Embryonic facial prominence (tissue), 1 donor: ENCODE measurements around the gene PQBP1.

Experiments
- DNase-seq: peaks from one replicate; pipeline ENCODE4 v3.0.0-alpha.2; 2016; ENCODE audit errors: extremely low spot score

The PQBP1 gene

DNA sequence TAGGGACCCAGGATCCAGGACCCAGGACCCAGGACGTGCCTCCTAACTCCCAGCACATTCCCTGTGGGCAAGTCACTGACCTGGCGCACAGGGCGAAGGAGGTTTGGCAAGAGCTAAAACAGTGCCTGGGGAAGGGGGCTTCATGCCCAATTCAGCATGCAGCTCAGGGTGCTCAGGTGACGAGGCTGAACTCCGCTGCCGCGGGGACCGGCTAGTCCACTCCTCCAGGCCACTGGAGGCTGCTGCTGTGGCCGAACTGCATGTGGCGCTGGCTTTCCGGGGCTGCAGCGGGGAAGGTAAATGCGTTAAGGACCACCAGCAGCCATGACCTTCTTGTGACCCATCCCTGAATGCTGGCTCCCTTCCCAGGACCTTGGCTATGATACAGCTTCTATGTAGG lies 26.0 kb downstream of the PQBP1 start:
- DNase-seq = no peak

DNA sequence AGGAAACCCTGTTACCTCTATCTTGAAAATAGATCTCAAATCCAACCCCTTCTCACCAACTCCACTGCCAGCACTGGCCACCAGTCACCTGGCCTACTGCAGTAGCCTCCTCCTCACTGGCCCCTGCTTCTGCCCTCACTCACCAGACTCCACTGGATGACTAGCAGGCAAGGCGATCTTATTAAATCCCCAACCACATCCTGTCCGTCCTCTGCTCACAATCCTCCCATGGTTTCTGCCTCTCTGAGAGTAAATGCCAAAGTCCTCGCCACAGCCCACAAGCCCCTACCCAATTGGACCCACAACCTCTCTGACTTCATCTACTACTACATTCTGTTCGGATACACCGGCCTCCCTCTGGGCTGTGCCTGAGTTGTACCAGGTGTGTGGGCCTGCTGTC lies 26.5 kb downstream of the PQBP1 start:
- DNase-seq = no peak

DNA sequence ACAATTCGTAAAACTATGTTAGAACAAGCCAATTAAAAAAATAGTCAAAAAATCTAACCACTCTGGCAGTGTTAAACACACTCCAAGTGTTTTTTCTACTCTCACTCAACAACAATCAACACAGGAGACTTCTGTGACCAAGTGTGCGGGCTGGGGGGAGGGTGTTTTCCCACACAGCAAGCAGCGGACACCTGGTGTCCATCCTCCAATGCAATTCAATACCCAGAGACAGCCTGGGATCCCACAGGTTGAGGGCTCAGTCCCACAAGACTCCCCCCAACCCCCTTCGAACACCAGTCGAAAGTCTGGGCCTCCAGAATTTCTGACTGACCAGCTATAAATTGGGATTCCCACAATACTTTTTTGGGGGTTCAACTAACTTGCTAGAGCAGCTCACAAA lies 29.4 kb downstream of the PQBP1 start:
- no peak for DNase-seq

DNA sequence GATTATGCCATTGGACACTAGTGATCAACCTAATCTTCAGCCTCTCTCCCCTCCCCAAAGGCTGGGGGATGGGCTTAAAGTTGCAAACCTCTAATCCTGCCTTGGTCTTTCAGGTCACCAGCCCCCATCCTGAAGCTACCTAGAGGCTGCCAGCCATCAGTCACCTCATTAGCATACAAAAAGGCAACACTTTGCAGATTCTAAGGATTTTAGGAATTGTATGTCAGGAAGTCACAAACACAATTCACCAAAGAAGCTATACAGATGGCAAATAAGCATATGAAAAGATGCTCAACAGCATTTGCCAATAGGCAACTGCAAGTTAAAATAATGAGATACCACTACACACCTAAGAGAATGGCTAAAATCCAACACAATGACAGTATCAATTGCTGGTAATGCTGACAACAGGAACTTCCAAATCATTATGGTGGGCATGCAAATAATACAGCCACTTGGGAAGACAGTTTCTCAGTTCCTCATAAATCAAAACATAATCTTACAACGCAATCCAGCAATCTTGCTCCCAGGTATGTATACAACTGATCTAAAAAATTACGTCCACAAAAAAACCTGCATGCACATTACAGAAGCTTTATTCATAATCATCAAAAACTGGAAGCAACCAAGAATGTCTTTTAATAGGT lies 30.1 kb downstream of the PQBP1 start:
- DNase-seq = no peak

DNA sequence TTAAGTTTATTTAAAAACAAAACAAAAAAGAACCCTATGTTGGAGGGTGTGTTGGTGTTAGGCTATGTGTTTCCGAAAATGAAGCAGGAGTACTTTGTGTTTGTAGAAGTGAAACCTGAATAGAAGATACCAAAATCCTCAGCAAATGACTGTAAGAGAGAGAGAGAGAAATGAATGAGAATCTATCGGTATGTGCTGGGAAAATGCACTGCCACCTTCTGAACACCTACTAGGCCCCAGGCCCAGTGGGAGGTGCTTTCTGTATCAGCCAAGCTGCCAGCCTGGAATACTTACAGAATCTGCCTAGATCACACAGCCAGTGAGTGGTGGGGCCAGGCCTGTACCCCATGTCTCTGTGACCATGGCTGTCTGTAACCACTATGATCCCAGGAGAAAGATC lies 36.0 kb downstream of the PQBP1 start:
- no peak for DNase-seq

DNA sequence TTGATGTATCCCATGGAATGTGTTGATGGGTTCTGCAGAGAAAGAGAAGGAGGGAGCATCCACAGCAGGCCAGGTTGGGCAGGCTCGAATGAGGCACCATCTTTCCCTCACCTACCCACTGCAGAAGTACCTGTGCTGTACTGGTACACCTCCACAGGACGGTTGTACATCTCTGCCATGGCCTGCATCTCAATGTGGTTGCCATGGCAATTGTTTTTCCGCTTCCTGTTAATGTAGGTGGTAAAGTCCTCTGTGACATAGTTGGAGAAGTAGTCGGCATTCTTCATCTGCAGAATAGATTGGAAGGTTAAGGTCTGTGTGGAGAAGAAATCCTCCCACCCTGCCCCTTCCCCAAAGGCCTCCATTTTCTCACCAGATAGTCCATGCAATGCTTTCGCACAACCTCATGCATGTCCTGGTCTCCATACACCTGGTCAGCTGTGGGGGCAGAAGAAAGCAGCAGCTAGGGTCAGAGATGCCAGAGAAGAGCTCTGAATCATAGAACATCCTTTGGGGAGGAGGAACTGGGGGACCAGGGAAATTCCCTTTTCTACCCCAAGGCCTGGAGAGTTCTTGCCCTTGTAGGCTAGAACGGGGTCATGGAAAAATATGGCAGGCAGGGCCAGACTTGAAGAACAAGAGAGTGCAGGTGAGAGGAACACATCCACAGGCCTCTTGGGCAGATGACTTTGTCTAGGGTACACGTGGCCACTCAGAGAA lies 37.0 kb downstream of the PQBP1 start:
- no peak for DNase-seq

DNA sequence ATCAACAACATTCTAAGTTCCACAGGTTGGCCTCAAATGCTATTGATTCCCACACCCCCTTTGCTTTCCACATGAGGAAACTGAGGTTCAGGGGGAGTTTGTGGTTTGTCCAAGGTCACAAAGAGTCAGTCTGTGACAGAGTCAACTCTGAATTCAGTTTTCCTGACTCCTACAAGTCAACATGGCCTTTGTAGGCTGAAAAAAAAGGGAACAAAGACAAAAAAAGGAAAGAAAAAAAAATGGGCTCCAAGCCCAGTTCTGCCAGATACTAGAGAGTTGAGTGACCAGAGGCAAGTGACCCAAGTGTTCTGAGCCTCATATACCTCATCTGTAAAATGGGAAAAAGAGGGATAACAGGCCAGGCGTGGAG lies 37.6 kb downstream of the PQBP1 start:
- DNase-seq = no peak

DNA sequence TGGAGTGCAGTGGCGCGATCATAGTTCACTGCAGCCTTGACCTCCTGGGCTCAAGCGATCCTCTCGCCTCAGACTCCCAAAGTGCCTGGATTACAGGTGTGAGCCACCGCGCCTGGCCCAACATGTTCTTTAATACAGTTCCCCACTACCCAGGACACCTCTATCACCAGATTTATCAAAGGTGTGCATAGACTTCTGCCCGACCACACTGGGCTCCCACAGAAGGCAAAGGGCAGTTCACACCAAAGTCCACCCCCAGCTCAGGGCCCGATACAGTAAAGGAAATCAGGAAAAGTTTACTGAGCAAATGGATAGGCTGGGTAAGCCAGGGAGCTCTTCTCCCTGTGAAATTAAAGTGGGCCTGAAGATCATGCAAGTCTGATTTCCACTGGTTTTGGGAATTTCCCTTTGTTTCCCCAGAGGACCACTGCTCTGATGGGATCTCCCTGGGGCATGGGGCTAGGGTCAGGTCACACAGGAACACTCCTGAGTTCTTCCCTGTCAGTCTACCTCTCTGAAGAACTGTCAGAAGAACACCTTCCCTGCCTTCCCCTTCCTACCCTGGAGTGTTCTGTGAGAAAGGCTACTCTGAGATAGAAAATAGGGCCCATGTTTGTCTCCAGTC lies 38.8 kb downstream of the PQBP1 start:
- no peak for DNase-seq

DNA sequence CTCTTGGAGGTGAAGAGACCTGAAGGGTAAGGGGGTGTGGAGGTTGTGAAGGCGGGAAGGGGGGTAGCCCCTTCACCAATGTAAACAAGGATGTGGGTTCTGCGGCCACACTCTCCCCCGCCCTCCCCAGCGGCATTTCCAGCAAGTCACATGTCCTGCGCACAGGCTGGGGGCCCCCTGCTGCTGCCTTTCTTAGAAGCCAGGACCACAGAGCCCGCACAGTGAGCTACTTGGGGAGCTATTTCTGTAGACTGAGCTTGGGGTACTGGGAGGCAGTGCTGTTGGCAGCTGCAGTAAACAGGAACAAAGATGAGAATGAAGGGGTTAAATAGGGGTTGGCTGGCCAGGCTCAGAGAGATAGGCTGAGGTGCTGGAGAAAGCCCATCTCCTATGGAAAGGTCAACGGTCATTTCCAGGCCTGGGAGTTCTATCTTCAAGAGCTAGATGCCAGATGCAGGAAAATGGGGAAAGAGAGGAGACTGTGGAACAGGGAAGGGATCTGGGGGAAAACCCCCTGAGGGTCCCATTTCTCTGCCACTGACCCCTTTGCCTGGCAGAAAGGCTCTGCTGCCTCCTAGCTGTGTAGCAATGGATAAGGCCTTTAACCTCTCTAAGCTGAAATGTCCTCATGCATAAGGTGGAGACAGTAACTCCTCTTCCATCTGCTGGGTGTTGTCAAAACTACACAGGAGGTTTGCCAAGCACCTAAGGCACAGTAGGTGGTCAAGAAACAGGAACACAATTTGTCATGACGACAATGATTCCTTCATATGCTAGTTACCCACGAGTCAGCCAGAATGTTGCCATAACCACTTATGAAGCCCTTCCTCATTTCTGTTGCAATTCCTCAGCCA lies 39.6 kb downstream of the PQBP1 start:
- DNase-seq = no peak

DNA sequence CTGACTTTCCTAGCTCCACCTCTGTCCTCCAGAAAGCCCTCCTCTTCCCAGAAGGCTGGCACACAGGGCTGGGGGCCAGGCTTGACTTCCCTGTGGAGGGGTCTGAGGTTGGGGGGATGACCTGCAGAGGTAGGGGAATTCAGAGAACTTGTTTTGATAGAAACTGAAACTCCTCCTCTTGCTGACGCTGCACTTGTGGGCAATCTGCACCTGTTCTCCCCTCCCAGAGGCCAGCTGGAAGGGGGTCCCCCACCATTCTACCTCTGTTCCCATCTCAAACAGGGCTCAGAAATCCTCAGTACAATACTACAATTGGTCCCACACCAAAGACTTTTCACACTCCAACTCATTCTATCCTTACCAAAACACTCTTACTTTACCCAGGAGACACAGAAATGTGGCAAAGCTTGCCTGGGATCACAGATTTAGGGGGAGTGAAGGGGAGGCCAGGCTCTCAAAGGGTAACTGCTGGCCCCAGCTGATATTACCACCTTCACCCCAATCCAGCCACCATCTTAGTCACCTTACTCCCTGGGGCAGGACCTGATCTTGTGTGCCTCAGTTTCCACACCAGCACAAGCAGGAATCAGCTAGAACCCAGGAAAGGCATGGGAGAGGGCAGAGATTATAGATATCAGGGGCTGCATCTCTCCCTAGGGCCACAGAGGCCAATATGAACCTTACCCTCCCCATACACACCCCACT lies 41.1 kb downstream of the PQBP1 start:
- DNase-seq = no peak

DNA sequence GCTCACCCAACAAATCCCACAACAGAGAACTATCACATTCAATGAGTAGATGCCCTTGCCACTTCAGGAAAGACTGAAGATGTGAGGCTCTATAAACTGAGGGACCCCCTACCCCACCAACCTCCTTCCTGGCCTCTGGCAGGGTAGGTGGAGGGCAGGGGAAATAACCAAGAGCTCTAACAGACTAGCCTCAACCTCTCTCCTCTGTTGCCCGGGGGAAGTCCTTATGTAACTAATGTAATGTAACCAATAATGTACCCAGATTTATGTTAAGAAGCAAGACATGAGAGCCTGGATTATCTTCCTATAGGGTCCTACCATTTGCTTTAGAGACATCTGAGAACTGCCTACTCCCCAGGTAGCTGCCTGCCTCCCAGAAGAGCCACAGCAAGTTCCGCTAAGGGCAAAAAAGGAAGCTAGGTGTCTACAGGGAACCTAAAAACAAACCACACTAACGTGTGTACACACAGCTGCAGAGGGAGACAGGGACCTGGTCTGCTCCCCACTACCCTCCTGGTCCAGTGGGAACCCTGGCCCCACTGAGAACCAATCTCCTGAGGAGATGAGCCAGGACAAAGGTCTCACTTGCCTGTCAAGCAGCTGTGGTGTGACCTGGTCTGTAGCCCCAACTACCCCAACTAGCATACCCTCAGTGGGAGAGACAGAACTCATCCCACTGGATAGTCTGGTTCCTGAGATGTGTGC lies 41.9 kb downstream of the PQBP1 start:
- no peak for DNase-seq

DNA sequence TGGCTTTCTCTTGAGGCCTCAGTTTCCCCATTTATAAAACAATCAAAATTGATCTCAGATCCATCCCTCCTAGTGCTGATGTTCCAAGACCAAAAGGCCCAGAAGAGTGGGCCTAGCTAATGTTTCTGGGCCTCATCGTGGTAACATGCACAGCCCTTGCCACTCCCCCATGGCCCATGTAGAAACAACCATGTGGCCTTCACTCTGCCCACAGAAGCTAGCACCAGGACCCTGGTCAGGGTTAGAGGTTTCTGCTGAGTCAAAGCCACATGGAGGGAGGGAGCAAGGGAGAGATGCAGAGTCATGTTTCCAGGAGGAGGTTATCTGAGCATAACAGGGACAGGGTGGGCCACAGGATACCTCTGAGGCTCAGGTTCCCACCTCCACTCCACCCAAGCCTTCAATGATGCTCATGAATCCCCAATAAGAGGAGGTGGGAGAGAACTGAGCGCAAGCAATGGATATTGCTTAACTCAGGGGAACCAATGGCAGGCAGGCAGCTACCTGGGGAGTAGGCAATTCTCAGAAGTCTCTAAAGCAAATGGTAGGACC lies 42.8 kb downstream of the PQBP1 start:
- DNase-seq = no peak

DNA sequence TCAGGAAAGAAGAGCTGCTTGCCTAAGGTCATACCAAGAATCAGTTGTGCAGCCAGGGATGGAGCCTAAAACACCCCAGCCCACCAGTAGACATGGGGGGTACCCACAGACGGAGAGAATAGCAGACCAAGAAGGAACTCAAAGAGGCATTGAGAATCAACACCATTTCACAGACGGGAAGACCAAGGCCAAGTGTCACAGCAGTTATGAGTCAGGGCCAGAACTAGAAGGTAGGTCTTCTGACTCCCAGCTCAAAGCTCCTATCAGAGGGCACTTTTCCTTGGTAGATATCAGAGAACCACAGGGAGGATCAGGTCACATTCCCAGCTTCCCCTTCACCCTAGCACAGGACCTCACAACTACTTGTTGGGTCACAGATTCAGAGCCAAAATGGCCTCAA lies 45.2 kb downstream of the PQBP1 start:
- DNase-seq = no peak

DNA sequence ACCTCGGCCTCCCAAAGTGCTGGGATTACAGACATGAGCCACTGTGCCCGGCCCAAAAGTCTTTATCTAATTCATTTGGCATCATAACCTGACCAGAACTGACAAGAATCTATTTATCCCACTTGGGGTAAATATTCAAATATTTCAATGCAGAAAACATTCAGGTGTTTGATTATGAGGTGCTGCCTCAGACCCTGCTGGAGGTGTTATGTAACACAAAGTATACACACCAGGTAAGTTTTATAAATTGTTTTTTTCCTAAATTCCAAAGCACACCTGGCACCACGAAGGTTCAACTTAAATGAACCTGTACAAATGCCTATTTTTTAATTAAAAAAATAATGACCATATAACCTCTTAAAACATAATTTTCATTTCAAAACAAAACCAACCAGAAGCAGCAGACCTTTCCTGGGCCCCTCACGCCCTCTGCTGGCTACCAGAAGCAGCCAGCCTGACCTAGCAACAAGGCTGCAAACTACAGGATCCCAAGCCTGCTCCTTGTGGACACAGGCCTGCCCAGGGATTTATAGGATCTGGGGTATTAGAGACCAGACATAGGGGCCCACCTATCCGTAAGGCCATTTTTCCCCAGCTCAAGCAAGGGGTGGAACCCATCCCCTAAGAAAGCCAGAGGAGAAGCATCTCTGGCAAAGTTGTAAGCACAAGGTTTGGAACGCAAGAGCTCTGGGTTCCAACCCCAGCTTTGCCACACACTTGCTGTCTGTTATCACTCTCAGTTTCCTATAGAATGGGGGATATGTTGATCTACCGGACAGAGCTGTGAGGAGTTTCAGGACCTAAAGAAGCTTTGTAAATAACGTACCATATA lies 48.0 kb downstream of the PQBP1 start:
- DNase-seq = no peak

DNA sequence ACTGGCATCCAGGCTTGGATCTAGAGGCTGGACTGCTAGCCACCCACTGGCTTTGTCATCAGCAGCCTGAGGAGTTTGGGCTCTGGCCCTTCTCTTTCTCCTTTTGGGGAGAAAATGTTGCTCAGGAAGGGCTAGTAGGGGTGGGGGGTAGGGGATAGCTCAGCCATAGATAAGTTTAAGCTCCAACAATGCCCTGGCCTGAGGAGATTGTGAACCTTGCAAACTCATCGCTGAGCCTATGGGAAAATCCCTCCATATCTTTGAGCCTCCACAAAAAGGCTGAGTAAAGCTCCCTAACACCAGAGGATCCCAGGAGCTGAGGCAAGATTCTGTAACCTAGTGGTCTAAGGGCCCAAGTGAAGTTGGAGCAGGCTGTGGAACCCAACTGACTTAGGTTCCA lies 50.9 kb downstream of the PQBP1 start:
- DNase-seq = no peak
